Neutrophil (primary cell): ENCODE measurements around the gene FAM114A1.

Experiments used
- H3K27ac ChIP-seq: fragments of 200-600 bp; sonication (generic); 2 replicates; pipeline ENCODE4 v1.5.1; 2016; ENCODE audit warnings: mild to moderate bottlenecking, moderate library complexity
- H3K27me3 ChIP-seq: fragments of 200-600 bp; sonication (generic); 2 replicates; pipeline ENCODE4 v1.6.0; 2016; ENCODE audit warnings: mild to moderate bottlenecking
- H3K36me3 ChIP-seq: fragments of 200-600 bp; sonication (generic); 2 replicates; pipeline ENCODE4 v1.5.1; 2017
- H3K4me1 ChIP-seq, 2 experiments: fragments of 200-600 bp in 1 of 2; sonication (generic) in 1 of 2; 1 replicate in 1 of 2; 2 replicates in 1 of 2; pipeline versions ENCODE4 v1.5.1 to v1.6.1; 2013 to 2016; ENCODE audit warnings: low read depth in 1 of 2, low read length in 1 of 2, mild to moderate bottlenecking in 1 of 2, moderate library complexity in 1 of 2; ENCODE audit not compliant: control insufficient read depth in 1 of 2, insufficient read depth in 1 of 2
- H3K4me3 ChIP-seq, 2 experiments: fragments of 200-600 bp in 1 of 2; sonication (generic) in 1 of 2; 1 replicate in 1 of 2; 2 replicates in 1 of 2; pipeline ENCODE4 v1.5.1; 2013 to 2016; ENCODE audit warnings: low read depth in 1 of 2, low read length in 1 of 2, mild to moderate bottlenecking in 1 of 2, moderate library complexity in 1 of 2
- H3K9me3 ChIP-seq: fragments of 200-600 bp; sonication (generic); 2 replicates; pipeline ENCODE4 v1.5.1; 2016
- TF ChIP-seq, protein P1 (sequence below): fragments of 200-600 bp; sonication (generic); IDR thresholded peaks from 2 replicates; pipeline ENCODE4 v1.5.1; 2016; ENCODE audit warnings: antibody characterized with exemption

Gene FAM114A1

DNA sequence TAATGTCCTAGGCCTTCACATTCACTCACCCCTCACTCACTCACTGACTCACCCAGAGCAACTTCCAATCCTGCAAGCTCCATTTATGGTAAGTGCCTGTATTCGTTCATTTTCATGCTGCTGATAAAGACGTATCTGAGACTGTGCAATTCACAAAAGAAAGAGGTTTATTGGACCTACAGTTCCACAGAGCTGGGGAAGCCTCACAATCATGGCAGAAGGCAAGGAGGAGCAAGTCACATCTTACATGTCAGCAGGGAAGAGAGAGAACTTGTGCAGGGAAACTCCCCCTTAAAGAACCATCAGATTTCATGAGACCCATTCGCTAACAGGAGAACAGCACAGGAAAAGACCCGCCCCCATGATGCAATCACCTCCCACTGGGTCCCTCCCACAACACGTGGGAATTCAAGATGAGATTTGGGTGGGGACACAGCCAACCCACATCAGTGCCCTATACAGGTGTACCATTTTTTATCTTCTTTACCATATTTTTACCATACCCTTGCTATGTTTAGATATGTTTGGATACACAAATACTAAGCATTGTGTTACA lies 44.8 kb upstream of the FAM114A1 start:
- H3K27me3 ChIP-seq = no peaks in the 10 kb centered on the region

GRCh38 chr4:38823766-38824165 lies 43.8 kb upstream of the FAM114A1 start:
- Histone ChIP-seq H3K9me3 (no peaks in the 10 kb centered on the region), H3K4me1 (peaks cover 3 to 5% of the 10 kb centered on the region in 2 experiments)
- TF ChIP-seq, protein P1, sequence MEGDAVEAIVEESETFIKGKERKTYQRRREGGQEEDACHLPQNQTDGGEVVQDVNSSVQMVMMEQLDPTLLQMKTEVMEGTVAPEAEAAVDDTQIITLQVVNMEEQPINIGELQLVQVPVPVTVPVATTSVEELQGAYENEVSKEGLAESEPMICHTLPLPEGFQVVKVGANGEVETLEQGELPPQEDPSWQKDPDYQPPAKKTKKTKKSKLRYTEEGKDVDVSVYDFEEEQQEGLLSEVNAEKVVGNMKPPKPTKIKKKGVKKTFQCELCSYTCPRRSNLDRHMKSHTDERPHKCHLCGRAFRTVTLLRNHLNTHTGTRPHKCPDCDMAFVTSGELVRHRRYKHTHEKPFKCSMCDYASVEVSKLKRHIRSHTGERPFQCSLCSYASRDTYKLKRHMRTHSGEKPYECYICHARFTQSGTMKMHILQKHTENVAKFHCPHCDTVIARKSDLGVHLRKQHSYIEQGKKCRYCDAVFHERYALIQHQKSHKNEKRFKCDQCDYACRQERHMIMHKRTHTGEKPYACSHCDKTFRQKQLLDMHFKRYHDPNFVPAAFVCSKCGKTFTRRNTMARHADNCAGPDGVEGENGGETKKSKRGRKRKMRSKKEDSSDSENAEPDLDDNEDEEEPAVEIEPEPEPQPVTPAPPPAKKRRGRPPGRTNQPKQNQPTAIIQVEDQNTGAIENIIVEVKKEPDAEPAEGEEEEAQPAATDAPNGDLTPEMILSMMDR = no peak

More for the DNA sequence above, 44.8 kb upstream of the FAM114A1 start:
- H3K36me3 ChIP-seq = peaks cover 16% of the 10 kb centered on the region
- TF ChIP-seq, protein P1 = no peak
- H3K4me3 ChIP-seq = no peak overlapping the region
- peaks cover 10 to 15% of the 10 kb centered on the region in 2 experiments for H3K4me1 ChIP-seq
- no peak overlapping the region for H3K27ac ChIP-seq
- H3K9me3 ChIP-seq = no peaks in the 10 kb centered on the region

GRCh38 chr4:38829237-38829636 lies 38.4 kb upstream of the FAM114A1 start:
- Histone ChIP-seq H3K27ac (no peak overlapping the region), H3K4me1 (peaks cover 0 to 8% of the 10 kb centered on the region in 2 experiments), H3K27me3 (no peaks in the 10 kb centered on the region), H3K36me3 (peaks cover 35% of the 10 kb centered on the region), H3K4me3 (no peak overlapping the region), H3K9me3 (no peaks in the 10 kb centered on the region)
- TF ChIP-seq, protein P1 = no peak

More at GRCh38 chr4:38823766-38824165, 43.8 kb upstream of the FAM114A1 start:
- Histone ChIP-seq H3K27me3 (no peaks in the 10 kb centered on the region), H3K36me3 (peaks cover 23% of the 10 kb centered on the region), H3K4me3 (no peak overlapping the region), H3K27ac (no peak overlapping the region)

GRCh38 chr4:38831653-38832052 lies 36.0 kb upstream of the FAM114A1 start:
- Histone ChIP-seq H3K36me3 (peaks cover 30% of the 10 kb centered on the region), H3K27ac (no peak overlapping the region), H3K4me1 (peaks cover 0 to 8% of the 10 kb centered on the region in 2 experiments), H3K27me3 (no peaks in the 10 kb centered on the region), H3K9me3 (no peaks in the 10 kb centered on the region), H3K4me3 (no peak overlapping the region)
- TF ChIP-seq, protein P1 = no peak

GRCh38 chr4:38832206-38832605 lies 35.4 kb upstream of the FAM114A1 start:
- TF ChIP-seq, protein P1 = no peak
- Histone ChIP-seq H3K4me3 (no peak overlapping the region), H3K27ac (no peak overlapping the region)

More at GRCh38 chr4:38832206-38832605, 35.4 kb upstream of the FAM114A1 start:
- Histone ChIP-seq H3K27me3 (no peaks in the 10 kb centered on the region), H3K36me3 (peaks cover 24% of the 10 kb centered on the region), H3K4me1 (peaks cover 0 to 8% of the 10 kb centered on the region in 2 experiments), H3K9me3 (no peaks in the 10 kb centered on the region)
